GM10266 (cell line): ENCODE data around the gene PARP11.

Source experiments
- DNase-seq: peaks from one replicate; pipeline ENCODE4 v3.0.0; 2012; ENCODE audit errors: extremely low spot score
- TF ChIP-seq, protein P1 (sequence below): IDR thresholded peaks from 2 replicates; pipeline ENCODE4 v1.5.1; 2012; ENCODE audit warnings: mild to moderate bottlenecking, low read depth; ENCODE audit not compliant: control insufficient read depth, insufficient read depth; ENCODE audit errors: missing control alignments

Gene PARP11

GRCh38 chr12:3805077-3805476, 68.1 kb downstream of the PARP11 start:
- TF ChIP-seq, protein P1, sequence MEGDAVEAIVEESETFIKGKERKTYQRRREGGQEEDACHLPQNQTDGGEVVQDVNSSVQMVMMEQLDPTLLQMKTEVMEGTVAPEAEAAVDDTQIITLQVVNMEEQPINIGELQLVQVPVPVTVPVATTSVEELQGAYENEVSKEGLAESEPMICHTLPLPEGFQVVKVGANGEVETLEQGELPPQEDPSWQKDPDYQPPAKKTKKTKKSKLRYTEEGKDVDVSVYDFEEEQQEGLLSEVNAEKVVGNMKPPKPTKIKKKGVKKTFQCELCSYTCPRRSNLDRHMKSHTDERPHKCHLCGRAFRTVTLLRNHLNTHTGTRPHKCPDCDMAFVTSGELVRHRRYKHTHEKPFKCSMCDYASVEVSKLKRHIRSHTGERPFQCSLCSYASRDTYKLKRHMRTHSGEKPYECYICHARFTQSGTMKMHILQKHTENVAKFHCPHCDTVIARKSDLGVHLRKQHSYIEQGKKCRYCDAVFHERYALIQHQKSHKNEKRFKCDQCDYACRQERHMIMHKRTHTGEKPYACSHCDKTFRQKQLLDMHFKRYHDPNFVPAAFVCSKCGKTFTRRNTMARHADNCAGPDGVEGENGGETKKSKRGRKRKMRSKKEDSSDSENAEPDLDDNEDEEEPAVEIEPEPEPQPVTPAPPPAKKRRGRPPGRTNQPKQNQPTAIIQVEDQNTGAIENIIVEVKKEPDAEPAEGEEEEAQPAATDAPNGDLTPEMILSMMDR: no peak
- DNase-seq: no peak

- DNase-seq: peak; percentile 62
Observed at GRCh38 chr12:3803865-3804472, 69.2 kb downstream of the PARP11 start.

GRCh38 chr12:3802721-3803120, 70.5 kb downstream of the PARP11 start:
- TF ChIP-seq, protein P1: no peak
- DNase-seq: no peak

More at GRCh38 chr12:3803865-3804472, 69.2 kb downstream of the PARP11 start:
- TF ChIP-seq, protein P1: peak; percentile 95

DNA sequence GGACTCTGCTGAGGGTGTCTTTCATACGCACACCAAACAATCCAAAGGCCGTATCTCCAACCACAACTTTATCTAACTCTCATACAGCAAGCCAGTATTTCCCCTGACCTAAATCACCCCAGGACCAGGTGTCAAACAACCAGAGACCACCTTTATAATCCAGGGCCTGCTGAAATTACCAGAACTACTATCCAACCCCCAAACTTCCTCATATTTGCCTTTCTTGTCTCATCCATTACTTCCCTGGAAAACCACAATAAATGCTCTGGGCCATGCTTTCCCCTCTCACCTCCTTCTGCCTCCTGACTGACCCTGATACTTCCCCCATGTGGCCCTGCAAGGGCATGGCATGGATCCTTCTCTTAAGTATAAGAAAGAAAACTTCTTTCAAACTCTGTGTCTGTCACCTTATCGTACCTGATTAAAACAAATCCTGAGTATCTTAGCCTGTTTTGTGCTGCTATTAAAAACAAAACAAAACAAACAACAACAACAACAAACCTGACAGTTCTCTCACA, 75.6 kb downstream of the PARP11 start:
- DNase-seq: no peak
- TF ChIP-seq, protein P1: no peak

- TF ChIP-seq, protein P1: no peak
Observed at GRCh38 chr12:3795492-3796133, 77.6 kb downstream of the PARP11 start.

DNA sequence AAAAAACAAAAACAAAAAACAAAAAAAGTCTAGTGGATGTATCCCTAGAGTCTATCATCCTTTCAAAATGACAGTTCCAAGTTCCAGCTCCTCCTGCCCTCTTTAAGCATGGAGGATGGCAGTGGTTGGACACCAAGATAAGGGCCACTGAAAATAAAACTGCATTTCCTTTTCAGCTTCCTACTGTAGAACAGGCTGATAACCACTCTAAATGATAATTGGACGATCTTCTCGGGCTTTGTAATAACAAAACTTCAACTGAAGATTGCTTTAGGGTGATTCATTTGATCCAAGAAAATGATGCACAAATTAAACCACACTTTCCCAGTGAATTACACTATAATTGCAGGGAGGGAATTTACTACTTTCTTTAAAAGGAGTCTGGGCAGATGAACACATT, 78.1 kb downstream of the PARP11 start:
- no peak for DNase-seq
- TF ChIP-seq, protein P1: no peak

More at GRCh38 chr12:3795492-3796133, 77.6 kb downstream of the PARP11 start:
- DNase-seq: no peak
